ENCODE measurements around the gene FAM13A.

FAM13A gene

DNA sequence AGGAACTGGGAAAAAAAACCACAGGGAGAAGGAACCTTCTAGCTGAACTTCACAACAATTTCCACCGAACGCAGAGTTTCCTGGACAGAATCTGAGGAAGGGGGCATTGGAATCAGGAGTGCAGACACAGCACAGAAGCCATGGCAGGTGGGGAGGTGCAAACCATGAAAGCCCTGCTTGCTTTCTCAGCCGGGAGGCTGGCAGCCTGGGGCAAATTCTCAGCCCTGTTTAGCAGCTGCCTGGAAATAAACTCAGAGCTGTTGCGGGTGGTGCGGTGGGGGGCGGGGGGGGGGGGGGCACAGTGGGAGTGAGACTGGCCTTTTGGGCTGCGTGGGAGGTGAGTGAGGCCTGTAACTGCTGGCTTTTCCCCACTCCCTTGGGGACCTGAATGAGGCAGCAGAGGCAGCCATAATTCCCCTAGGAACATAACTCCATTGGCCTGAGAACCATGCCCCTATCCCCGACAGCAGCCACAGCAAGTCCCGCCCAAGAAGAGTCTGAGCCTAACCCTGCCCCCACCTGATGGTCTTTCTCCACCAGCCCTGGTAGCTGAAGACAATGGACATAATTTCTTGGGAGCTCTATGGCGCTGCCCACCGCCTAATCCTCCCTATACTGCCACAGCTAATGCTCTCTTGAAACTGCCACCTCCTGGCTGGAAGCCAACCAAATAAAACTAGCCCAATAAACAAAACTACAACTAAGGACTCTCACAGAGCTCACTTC is 176.3 kb downstream of the FAM13A start (continued):
- no peak for TF ChIP-seq ZNF138 (tag by site-specific recombination; IDR thresholded peaks at IDR 0.05; ENCODE audit: borderline replicate concordance)
- no peak for TF ChIP-seq ZNF560 (tag by site-specific recombination; IDR thresholded peaks at IDR 0.05; ENCODE audit: borderline replicate concordance)
- TF ChIP-seq ZNF433 (tag by site-specific recombination; IDR thresholded peaks at IDR 0.05; ENCODE audit: low read depth), result no peak
- TF ChIP-seq ZNF777 (tag by site-specific recombination; IDR thresholded peaks at IDR 0.05; ENCODE audit: borderline replicate concordance), result no peak
- TF ChIP-seq ZNF416 (tag by site-specific recombination; IDR thresholded peaks at IDR 0.05), result no peak
- peak; percentile 63 for TF ChIP-seq PATZ1 (tag by site-specific recombination; IDR thresholded peaks at IDR 0.05)
- no peak for TF ChIP-seq ZNF350 (tag by site-specific recombination; IDR thresholded peaks at IDR 0.05)
- no peak for TF ChIP-seq ZNF544 (tag by site-specific recombination; IDR thresholded peaks at IDR 0.05)
- no peak for TF ChIP-seq ZNF530 (tag by site-specific recombination; IDR thresholded peaks at IDR 0.05; ENCODE audit: low read depth)
- no peak for TF ChIP-seq ZNF37A (tag by site-specific recombination; IDR thresholded peaks at IDR 0.05)
- TF ChIP-seq ZNF169 (tag by site-specific recombination; IDR thresholded peaks at IDR 0.05), result no peak
- TF ChIP-seq ZNF174 (tag by site-specific recombination; IDR thresholded peaks at IDR 0.05), result no peak
- TF ChIP-seq ZNF629 (tag by site-specific recombination; IDR thresholded peaks at IDR 0.05), result no peak
- TF ChIP-seq ZBTB7A (tag by site-specific recombination; IDR thresholded peaks at IDR 0.05; ENCODE audit: low read depth), result no peak
- TF ChIP-seq ZNF558 (tag by site-specific recombination; IDR thresholded peaks at IDR 0.05), result no peak
- TF ChIP-seq KLF1 (tag by site-specific recombination; IDR thresholded peaks at IDR 0.05), result no peak
- no peak for TF ChIP-seq ZNF658 (tag by site-specific recombination; IDR thresholded peaks at IDR 0.05)
- no peak for TF ChIP-seq ZXDB (tag by site-specific recombination; IDR thresholded peaks at IDR 0.05)
- no peak for TF ChIP-seq BCL11A (tag by site-specific recombination; IDR thresholded peaks at IDR 0.05; ENCODE audit: low read depth)
- TF ChIP-seq ZNF555 (tag by site-specific recombination; conservative IDR thresholded peaks at IDR 0.05), result no peak
- TF ChIP-seq ZNF701 (tag by site-specific recombination; IDR thresholded peaks at IDR 0.05), result no peak
- TF ChIP-seq PRDM1 (tag by site-specific recombination; IDR thresholded peaks at IDR 0.05), result peak; percentile 71
- TF ChIP-seq, protein P1, sequence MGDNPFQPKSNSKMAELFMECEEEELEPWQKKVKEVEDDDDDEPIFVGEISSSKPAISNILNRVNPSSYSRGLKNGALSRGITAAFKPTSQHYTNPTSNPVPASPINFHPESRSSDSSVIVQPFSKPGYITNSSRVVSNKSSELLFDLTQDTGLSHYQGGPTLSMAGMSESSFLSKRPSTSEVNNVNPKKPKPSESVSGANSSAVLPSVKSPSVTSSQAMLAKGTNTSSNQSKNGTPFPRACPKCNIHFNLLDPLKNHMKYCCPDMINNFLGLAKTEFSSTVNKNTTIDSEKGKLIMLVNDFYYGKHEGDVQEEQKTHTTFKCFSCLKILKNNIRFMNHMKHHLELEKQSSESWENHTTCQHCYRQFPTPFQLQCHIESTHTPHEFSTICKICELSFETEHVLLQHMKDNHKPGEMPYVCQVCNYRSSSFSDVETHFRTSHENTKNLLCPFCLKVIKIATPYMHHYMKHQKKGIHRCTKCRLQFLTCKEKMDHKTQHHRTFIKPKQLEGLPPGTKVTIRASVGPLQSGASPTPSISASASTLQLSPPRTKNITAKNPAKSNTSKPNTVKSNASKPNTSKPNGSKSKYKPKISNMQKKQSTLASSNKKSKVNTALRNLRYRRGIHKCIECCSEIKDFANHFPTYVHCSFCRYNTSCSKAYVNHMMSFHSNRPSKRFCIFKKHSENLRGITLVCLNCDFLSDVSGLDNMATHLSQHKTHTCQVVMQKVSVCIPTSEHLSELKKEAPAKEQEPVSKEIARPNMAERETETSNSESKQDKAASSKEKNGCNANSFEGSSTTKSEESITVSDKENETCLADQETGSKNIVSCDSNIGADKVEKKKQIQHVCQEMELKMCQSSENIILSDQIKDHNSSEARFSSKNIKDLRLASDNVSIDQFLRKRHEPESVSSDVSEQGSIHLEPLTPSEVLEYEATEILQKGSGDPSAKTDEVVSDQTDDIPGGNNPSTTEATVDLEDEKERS (tag by site-specific recombination; IDR thresholded peaks at IDR 0.05), result no peak
- no peak for TF ChIP-seq ZNF843 (tag by site-specific recombination; IDR thresholded peaks at IDR 0.05)
- TF ChIP-seq ZNF239 (tag by site-specific recombination; IDR thresholded peaks at IDR 0.05), result no peak
- TF ChIP-seq ZFP37 (tag by site-specific recombination; IDR thresholded peaks at IDR 0.05), result no peak
- no peak for TF ChIP-seq ZNF112 (tag by site-specific recombination; IDR thresholded peaks at IDR 0.05)
- TF ChIP-seq ZNF391 (tag by site-specific recombination; IDR thresholded peaks at IDR 0.05; ENCODE audit: borderline replicate concordance, low read depth), result no peak
- no peak for TF ChIP-seq ZNF132 (tag by site-specific recombination; IDR thresholded peaks at IDR 0.05; ENCODE audit: borderline replicate concordance)
- no peak for TF ChIP-seq SETDB1 (IDR thresholded peaks at IDR 0.05; ENCODE audit: insufficient read length, low read length)
- peak; percentile 29; the same call in 1 of the 2 replicates for TF ChIP-seq MZF1 (tag by site-specific recombination; IDR thresholded peaks at IDR 0.05; ENCODE audit: borderline replicate concordance)
- TF ChIP-seq ZNF521 (tag by site-specific recombination; IDR thresholded peaks at IDR 0.05), result no peak
- no peak for TF ChIP-seq ZNF23 (tag by site-specific recombination; IDR thresholded peaks at IDR 0.05; ENCODE audit: borderline replicate concordance)
- TF ChIP-seq ZNF48 (tag by site-specific recombination; IDR thresholded peaks at IDR 0.05), result no peak
- TF ChIP-seq ZNF548 (tag by site-specific recombination; IDR thresholded peaks at IDR 0.05), result no peak
- TF ChIP-seq GLIS2 (tag by site-specific recombination; IDR thresholded peaks at IDR 0.05), result peak; percentile 27; the same call in 1 of the 2 replicates
- TF ChIP-seq GLI4 (tag by site-specific recombination; IDR thresholded peaks at IDR 0.05), result no peak
- no peak for TF ChIP-seq ZNF223 (tag by site-specific recombination; IDR thresholded peaks at IDR 0.05)
- no peak for TF ChIP-seq ZNF140 (tag by site-specific recombination; IDR thresholded peaks at IDR 0.05)
- no peak for TF ChIP-seq YY1 (tag by site-specific recombination; IDR thresholded peaks at IDR 0.05)
